ENCODE results near the gene SEC24B. TPM values are rescaled to one million over a fixed set of nuclear protein-coding genes. Genes with fewer than 3 reads are reported as not detected.
"Not testable (repeated sequence)": the region's sequence is repeated elsewhere in the genome, so short reads cannot be mapped to it uniquely, and the experiment has no call there.

SEC24B gene
- total RNA-seq, 1 experiment from 2014 or later = 29.0 TPM

- BruUV-seq (replicated peaks) = no TSS peak
- H3K36me3 Mint-ChIP-seq (ENCODE audit: insufficient read depth, unreplicated experiment) = peaks cover 15% of the 10 kb centered on the region
- no peak for DNase-seq
- Histone ChIP-seq H3K9me3 (no peaks in the 10 kb centered on the region), H3K4me3 (ENCODE audit: low read depth, low read length) (no peak overlapping the region), H3K27me3 (replicated peaks; ENCODE audit: control insufficient read depth, insufficient read depth, low read length) (no peaks in the 10 kb centered on the region), H3K4me1 (no peaks in the 10 kb centered on the region), H3K36me3 (ENCODE audit: control insufficient read depth, insufficient read depth, low read length) (no peaks in the 10 kb centered on the region)
- ChIA-PET POLR2A (no interaction called here), CTCF (no interaction called here)
- H3K27ac Mint-ChIP-seq (ENCODE audit: unreplicated experiment) = no peak overlapping the region
- H3K9me3 Mint-ChIP-seq (ENCODE audit: unreplicated experiment) = no peaks in the 10 kb centered on the region
- no peaks in the 10 kb centered on the region for H3K4me1 Mint-ChIP-seq (ENCODE audit: low read depth, unreplicated experiment)
- TF ChIP-seq CTCF (IDR thresholded peaks at IDR 0.05; ENCODE audit: insufficient read depth in 1 of 2, low read depth in 1 of 2, low read length in 1 of 2, severe bottlenecking in 1 of 2, unreplicated experiment in 1 of 2) = no peak
- intact Hi-C loops (cut with micrococcal nuclease; ENCODE audit: unreplicated experiment) = no loop called here
- H3K27me3 Mint-ChIP-seq (ENCODE audit: insufficient read depth, unreplicated experiment) = no peaks in the 10 kb centered on the region
- H3K4me3 Mint-ChIP-seq (ENCODE audit: unreplicated experiment) = no peak overlapping the region
These were observed 121.4 kb downstream of the SEC24B start for GRCh38 chr4:109554971-109555370.

- H3K4me1 ChIP-seq = 0 out of 2 replicates have a peak, but pooled peaks cover 4% of the 10 kb centered on the region
- DNase-seq = no peak
- no peak overlapping the region for H3K27ac Mint-ChIP-seq (ENCODE audit: unreplicated experiment)
- no peaks in the 10 kb centered on the region for H3K9me3 ChIP-seq
- H3K36me3 ChIP-seq (ENCODE audit: control insufficient read depth, insufficient read depth, low read length) = no peaks in the 10 kb centered on the region
- CTCF ChIA-PET = no interaction called here
- no peaks in the 10 kb centered on the region for H3K9me3 Mint-ChIP-seq (ENCODE audit: unreplicated experiment)
- H3K4me3 ChIP-seq (ENCODE audit: low read depth, low read length) = no peak overlapping the region
- peaks cover 10% of the 10 kb centered on the region for H3K36me3 Mint-ChIP-seq (ENCODE audit: insufficient read depth, unreplicated experiment)
- TF ChIP-seq CTCF (IDR thresholded peaks at IDR 0.05; ENCODE audit: insufficient read depth in 1 of 2, low read depth in 1 of 2, low read length in 1 of 2, severe bottlenecking in 1 of 2, unreplicated experiment in 1 of 2) = no peak
- intact Hi-C loops (cut with micrococcal nuclease; ENCODE audit: unreplicated experiment) = no loop called here
- POLR2A ChIA-PET = no interaction called here
- H3K4me3 Mint-ChIP-seq (ENCODE audit: unreplicated experiment) = no peak overlapping the region
- peaks cover 9% of the 10 kb centered on the region for H3K4me1 Mint-ChIP-seq (ENCODE audit: low read depth, unreplicated experiment)
- BruUV-seq (replicated peaks) = no TSS peak
- H3K27me3 Mint-ChIP-seq (ENCODE audit: insufficient read depth, unreplicated experiment) = no peaks in the 10 kb centered on the region
- no peaks in the 10 kb centered on the region for H3K27me3 ChIP-seq (replicated peaks; ENCODE audit: control insufficient read depth, insufficient read depth, low read length)
These were observed 123.8 kb downstream of the SEC24B start for GRCh38 chr4:109557433-109557832.

GRCh38 chr4:109558095-109558494 is 124.5 kb downstream of the SEC24B start:
- intact Hi-C loops (cut with micrococcal nuclease; ENCODE audit: unreplicated experiment); H3K27me3 Mint-ChIP-seq (ENCODE audit: insufficient read depth, unreplicated experiment); H3K9me3 ChIP-seq; H3K4me3 Mint-ChIP-seq (ENCODE audit: unreplicated experiment); H3K27ac Mint-ChIP-seq (ENCODE audit: unreplicated experiment); CTCF ChIA-PET; BruUV-seq (replicated peaks); POLR2A ChIA-PET; H3K4me3 ChIP-seq (ENCODE audit: low read depth, low read length); H3K9me3 Mint-ChIP-seq (ENCODE audit: unreplicated experiment); H3K27me3 ChIP-seq (replicated peaks; ENCODE audit: control insufficient read depth, insufficient read depth, low read length); H3K36me3 ChIP-seq (ENCODE audit: control insufficient read depth, insufficient read depth, low read length); H3K4me1 ChIP-seq; H3K4me1 Mint-ChIP-seq (ENCODE audit: low read depth, unreplicated experiment): not testable (repeated sequence)
- peak in 1 of 2 experiments; percentile 13 for DNase-seq
- H3K36me3 Mint-ChIP-seq (ENCODE audit: insufficient read depth, unreplicated experiment) = peaks cover 10% of the 10 kb centered on the region

- Mint-ChIP-seq H3K36me3 (ENCODE audit: insufficient read depth, unreplicated experiment) (peaks cover 10% of the 10 kb centered on the region), H3K27me3 (ENCODE audit: insufficient read depth, unreplicated experiment) (no peaks in the 10 kb centered on the region), H3K4me1 (ENCODE audit: low read depth, unreplicated experiment) (peaks cover 9% of the 10 kb centered on the region), H3K27ac (ENCODE audit: unreplicated experiment) (no peak overlapping the region), H3K9me3 (ENCODE audit: unreplicated experiment) (no peaks in the 10 kb centered on the region), H3K4me3 (ENCODE audit: unreplicated experiment) (peak overlapping the region; percentile 68)
- TF ChIP-seq CTCF (IDR thresholded peaks at IDR 0.05; ENCODE audit: insufficient read depth in 1 of 2, low read depth in 1 of 2, low read length in 1 of 2, severe bottlenecking in 1 of 2, unreplicated experiment in 1 of 2) = no peak
- intact Hi-C loops (cut with micrococcal nuclease; ENCODE audit: unreplicated experiment) = no loop called here
- Histone ChIP-seq H3K4me1 (0 out of 2 replicates have a peak, but pooled peaks cover 4% of the 10 kb centered on the region), H3K27me3 (replicated peaks; ENCODE audit: control insufficient read depth, insufficient read depth, low read length) (no peaks in the 10 kb centered on the region), H3K4me3 (ENCODE audit: low read depth, low read length) (peak overlapping the region; percentile 40), H3K9me3 (no peaks in the 10 kb centered on the region), H3K36me3 (ENCODE audit: control insufficient read depth, insufficient read depth, low read length) (no peaks in the 10 kb centered on the region)
- ChIA-PET CTCF (no interaction called here), POLR2A (no interaction called here)
- no TSS peak for BruUV-seq (replicated peaks)
- DNase-seq = peak in 1 of 2 experiments; percentile 16
These were observed 126.0 kb downstream of the SEC24B start for GRCh38 chr4:109559625-109559982.
